ACC112 (cell line): Measurements from ENCODE around the gene GIPC3.

ENCODE experiments used
- H2AFZ ChIP-seq: fragments of 200-600 bp; sonication (generic); one replicate; pipeline ENCODE4 v1.6.0; 2017; ENCODE audit warnings: antibody characterized with exemption, low read length; ENCODE audit not compliant: unreplicated experiment
- H3K27ac ChIP-seq: fragments of 200-600 bp; sonication (generic); 2 replicates; pipeline ENCODE4 v1.5.1; 2014; ENCODE audit warnings: low read depth, mild to moderate bottlenecking, antibody characterized with exemption, low read length, moderate library complexity
- H3K27me3 ChIP-seq: fragments of 200-600 bp; sonication (generic); 2 replicates; pipeline ENCODE4 v1.6.1; 2014; ENCODE audit warnings: mild to moderate bottlenecking, antibody characterized with exemption, low read length, moderate library complexity, mixed read lengths; ENCODE audit not compliant: insufficient read depth
- H3K36me3 ChIP-seq: fragments of 200-600 bp; sonication (generic); 2 replicates; pipeline ENCODE4 v1.6.1; 2016; ENCODE audit warnings: mild to moderate bottlenecking, antibody characterized with exemption, low read length, moderate library complexity, mixed read lengths; ENCODE audit not compliant: insufficient read depth
- H3K4me1 ChIP-seq: fragments of 200-600 bp; sonication (generic); one replicate; pipeline ENCODE4 v1.6.1; 2016; ENCODE audit warnings: low read length, mixed read lengths; ENCODE audit not compliant: insufficient read depth, unreplicated experiment, control insufficient read depth
- H3K4me3 ChIP-seq: fragments of 200-600 bp; sonication (generic); 2 replicates; pipeline ENCODE4 v1.5.1; 2014; ENCODE audit warnings: mild to moderate bottlenecking, low read depth, low read length
- H3K79me2 ChIP-seq: fragments of 200-600 bp; sonication (generic); one replicate; pipeline ENCODE4 v1.6.0; 2016; ENCODE audit warnings: low read length; ENCODE audit not compliant: control insufficient read depth, unreplicated experiment, insufficient read depth

The GIPC3 gene

DNA sequence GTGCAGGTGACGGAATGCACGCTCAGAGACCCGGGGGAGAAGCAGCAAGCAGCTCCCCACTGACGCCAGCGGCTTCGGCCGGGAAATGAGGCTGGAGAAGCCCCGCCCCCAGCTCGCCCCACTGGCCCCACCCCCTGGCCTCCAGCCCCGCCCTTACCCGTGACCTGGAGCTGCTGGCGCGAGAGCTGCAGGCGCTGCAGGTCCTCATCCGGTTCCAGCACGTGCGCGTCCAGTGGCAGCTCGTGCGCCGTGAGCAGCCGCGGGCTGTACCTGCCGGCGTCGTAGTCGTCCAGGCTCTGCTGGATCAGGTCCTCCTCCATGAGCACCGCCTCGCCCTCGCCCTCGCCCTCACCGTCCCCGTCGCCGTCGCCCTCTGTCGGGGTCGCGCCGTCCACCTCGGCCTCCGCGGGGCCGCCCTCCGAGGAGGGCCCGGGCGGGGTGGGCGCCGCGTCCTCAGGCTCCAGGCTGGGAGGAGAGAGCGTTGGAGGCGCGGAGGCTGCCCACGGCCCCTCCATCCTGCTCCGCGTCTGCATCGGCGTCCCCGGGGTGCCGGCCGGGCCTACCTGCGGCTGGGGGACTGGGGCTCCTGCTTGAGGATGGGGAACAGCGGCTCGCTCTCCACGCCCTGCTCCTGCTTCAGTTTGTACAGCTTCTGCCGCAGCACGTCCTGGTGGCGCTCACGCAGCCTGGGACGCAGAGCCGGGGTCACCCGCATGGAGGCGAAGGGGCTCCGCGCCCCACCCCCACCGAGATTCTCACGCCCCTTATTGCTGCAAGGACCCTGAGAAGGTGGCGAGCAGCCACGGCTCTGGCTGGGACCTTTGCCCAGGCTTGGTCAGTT lies 27.8 kb downstream of the GIPC3 start:
- Histone ChIP-seq H3K27ac (no peak overlapping the region), H3K4me1 (no peaks in the 10 kb centered on the region), H3K4me3 (no peak overlapping the region), H3K79me2 (no peaks in the 10 kb centered on the region), H2AFZ (no peak overlapping the region), H3K27me3 (no peaks in the 10 kb centered on the region), H3K36me3 (no peaks in the 10 kb centered on the region; the same call in 1 of the 2 replicates)

- no peaks in the 10 kb centered on the region; the same call in 1 of the 2 replicates for H3K36me3 ChIP-seq
Observed at GRCh38 chr19:3613818-3614661, 28.8 kb downstream of the GIPC3 start.

GRCh38 chr19:3614858-3615505 lies 29.7 kb downstream of the GIPC3 start:
- H3K27ac ChIP-seq = no peak overlapping the region
- H2AFZ ChIP-seq = no peak overlapping the region
- no peaks in the 10 kb centered on the region for H3K4me1 ChIP-seq
- no peaks in the 10 kb centered on the region for H3K27me3 ChIP-seq
- H3K36me3 ChIP-seq = no peaks in the 10 kb centered on the region; the same call in 1 of the 2 replicates
- H3K79me2 ChIP-seq = no peaks in the 10 kb centered on the region
- H3K4me3 ChIP-seq = no peak overlapping the region

More at GRCh38 chr19:3613818-3614661, 28.8 kb downstream of the GIPC3 start:
- H3K4me3 ChIP-seq = no peak overlapping the region
- no peak overlapping the region for H2AFZ ChIP-seq
- H3K79me2 ChIP-seq = no peaks in the 10 kb centered on the region
- no peaks in the 10 kb centered on the region for H3K4me1 ChIP-seq
- no peak overlapping the region for H3K27ac ChIP-seq
- no peaks in the 10 kb centered on the region for H3K27me3 ChIP-seq

DNA sequence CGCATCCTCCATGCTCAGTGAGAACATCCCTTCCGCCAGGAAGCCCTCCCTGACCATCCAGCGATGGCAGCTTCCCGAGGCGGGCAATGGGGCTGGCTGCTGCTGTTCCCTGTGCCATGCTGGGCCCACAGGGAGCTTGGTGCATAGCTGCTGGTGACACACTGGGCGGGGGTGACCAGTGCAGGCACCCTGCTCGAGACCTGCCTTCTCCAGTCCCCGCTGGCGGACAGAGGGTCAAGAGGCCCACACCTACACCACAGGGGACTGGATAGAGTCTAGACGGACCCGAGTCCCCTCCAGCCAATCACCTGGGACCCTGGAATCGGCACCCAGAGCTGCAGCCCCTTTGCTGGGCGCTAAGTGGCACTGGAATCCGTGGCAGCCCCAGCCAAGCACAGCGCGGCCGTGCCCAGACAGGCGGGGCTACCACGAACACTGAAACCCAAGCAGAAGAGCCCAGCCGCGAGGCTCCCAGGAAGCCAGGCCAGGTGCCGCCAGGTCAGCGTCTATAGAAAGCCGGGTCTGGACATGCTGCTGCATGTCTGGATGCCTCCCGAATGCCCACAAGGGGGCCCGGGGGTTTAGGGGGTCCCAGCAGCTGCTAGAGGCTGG lies 30.4 kb downstream of the GIPC3 start:
- no peaks in the 10 kb centered on the region; the same call in 1 of the 2 replicates for H3K36me3 ChIP-seq
- no peak overlapping the region for H3K4me3 ChIP-seq
- no peak overlapping the region for H3K27ac ChIP-seq
- no peaks in the 10 kb centered on the region for H3K27me3 ChIP-seq
- H3K79me2 ChIP-seq = no peaks in the 10 kb centered on the region
- no peak overlapping the region for H2AFZ ChIP-seq
- no peaks in the 10 kb centered on the region for H3K4me1 ChIP-seq

- Histone ChIP-seq H3K79me2 (no peaks in the 10 kb centered on the region), H2AFZ (no peak overlapping the region), H3K4me1 (no peaks in the 10 kb centered on the region), H3K36me3 (no peaks in the 10 kb centered on the region), H3K27ac (no peak overlapping the region), H3K27me3 (no peaks in the 10 kb centered on the region), H3K4me3 (no peak overlapping the region)
Observed at GRCh38 chr19:3617463-3617862, 32.2 kb downstream of the GIPC3 start.

DNA sequence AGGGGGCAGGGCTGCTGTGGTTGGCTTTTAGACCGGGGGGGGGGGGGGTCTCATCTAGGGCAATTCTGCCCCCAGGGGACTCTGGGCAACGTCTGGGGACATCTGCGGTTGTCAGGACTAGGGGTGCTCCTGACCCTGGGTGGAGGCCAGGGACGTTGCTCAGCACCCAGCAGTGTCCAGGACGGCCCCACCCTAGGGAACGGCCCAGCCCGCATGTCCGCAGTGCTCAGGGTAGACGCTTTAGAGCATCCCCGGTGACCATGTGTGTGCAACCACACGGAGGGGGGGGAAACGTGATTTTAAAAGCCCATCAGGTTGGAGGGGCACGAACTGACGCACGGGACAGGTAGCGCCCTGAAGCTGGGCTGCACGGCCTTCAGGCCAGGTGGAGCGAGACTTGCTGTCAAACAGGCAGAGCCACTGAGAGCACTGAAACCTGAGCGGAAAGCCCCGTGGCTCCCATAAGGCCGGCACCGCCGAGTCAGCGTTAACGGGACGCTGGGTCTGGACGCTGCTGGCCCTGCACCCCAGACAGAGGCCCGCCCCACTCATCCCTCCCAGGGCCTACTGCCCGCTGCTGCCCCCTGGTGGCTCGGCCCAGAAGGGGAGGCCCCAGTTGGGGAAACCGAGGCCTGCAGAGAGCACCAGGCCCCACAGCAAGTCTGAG lies 33.0 kb downstream of the GIPC3 start:
- no peaks in the 10 kb centered on the region for H3K36me3 ChIP-seq
- no peaks in the 10 kb centered on the region for H3K4me1 ChIP-seq
- H2AFZ ChIP-seq = no peak overlapping the region
- H3K27ac ChIP-seq = no peak overlapping the region
- H3K4me3 ChIP-seq = no peak overlapping the region
- no peaks in the 10 kb centered on the region for H3K27me3 ChIP-seq
- no peaks in the 10 kb centered on the region for H3K79me2 ChIP-seq

DNA sequence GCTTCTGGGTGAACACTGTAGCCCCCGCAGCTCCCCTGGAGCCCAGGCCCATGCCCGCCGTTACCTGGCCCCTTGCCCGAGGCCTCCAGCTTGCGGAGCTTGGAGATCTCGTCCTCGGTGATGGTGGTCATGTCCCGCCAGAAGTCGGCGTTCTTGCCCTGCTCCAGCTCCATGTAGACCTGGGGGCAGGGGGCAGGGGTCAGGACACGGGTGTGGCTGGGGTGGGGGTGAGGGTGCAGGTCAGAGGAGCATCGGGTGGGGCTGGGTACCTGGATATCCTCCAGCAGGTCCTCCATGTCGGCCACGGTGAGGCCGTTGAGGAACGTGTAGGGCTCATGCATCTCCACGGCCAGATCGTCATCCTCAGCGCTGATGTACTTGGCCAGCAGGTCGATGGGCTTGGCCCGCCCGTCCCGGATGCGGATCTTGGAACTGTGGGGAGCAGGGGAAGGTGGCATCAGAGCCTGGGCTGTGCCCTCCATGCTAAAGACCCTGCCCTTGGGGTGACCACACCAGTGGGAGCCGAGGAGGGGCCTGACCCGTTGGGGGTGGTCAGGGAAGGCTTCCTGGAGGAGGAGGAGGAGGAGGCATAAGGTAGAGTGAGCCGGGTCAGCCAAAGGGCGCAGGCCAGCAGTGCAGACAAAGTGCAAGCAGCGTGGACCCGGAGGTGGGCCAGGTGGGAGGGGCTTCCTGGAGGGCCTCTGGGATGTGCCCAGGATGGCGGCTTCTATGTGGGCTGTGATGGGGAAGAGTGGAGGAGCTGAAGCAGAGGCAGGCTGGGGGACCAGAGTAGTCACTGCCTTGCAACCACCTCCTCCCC lies 33.7 kb downstream of the GIPC3 start:
- H2AFZ ChIP-seq = no peak overlapping the region
- H3K79me2 ChIP-seq = no peaks in the 10 kb centered on the region
- no peaks in the 10 kb centered on the region for H3K4me1 ChIP-seq
- no peaks in the 10 kb centered on the region for H3K27me3 ChIP-seq
- no peak overlapping the region for H3K4me3 ChIP-seq
- no peak overlapping the region for H3K27ac ChIP-seq
- no peaks in the 10 kb centered on the region for H3K36me3 ChIP-seq

DNA sequence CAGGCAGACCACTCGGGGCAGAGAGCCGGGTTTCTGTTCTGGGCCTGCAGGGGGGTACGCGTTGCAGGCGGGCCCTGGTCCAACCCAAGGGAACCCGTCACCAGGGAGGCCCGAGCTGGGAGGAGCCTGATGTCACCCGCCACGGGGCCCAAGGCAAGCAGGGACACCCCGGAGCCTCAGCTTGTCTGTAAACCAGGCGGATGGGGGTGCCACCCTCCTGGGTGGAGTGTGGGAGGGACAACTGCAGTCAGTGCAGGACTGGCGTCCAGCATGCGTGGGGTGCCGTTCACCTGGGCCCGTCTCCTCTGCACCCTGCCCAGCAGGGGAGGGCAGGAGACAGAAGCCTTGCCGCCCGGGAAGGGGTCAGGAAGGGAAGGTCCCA lies 34.3 kb downstream of the GIPC3 start:
- no peaks in the 10 kb centered on the region for H3K36me3 ChIP-seq
- H3K4me1 ChIP-seq = no peaks in the 10 kb centered on the region
- no peak overlapping the region for H2AFZ ChIP-seq
- H3K27ac ChIP-seq = no peak overlapping the region
- peaks cover 5% of the 10 kb centered on the region for H3K79me2 ChIP-seq
- H3K4me3 ChIP-seq = no peak overlapping the region
- H3K27me3 ChIP-seq = no peaks in the 10 kb centered on the region

DNA sequence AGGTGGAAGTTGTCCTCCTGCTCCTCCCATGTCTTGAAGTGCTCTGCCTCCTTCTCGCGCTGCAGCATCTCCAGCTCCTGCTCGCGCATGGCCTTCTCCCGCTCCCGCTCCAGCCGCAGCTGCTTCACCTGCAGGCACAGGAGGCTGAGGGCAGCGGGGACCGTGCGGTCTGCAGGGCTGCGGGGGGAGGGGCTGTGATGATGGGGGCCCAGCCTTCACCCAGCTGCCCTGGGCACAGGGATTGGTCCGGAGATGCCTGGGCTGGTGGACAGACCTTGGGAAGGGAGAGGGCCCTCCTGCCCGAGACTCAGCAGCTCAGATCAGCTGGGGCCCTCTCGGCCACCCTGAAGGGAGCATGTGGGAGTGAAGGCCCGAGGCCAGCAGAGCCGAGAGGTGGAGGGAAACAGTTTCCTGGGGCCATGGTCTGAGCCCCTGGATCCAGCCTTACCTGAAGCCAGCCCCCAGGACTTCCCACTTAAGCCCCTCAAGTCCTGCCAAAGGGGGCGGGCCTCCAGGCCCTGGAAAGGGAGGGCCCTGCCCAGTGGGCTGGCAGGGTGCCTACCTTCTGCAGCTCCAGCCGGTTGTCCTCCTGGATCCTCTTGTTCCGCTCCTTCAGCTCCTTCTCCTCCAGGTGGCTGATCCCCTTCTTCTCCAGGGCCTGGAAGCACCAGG lies 35.0 kb downstream of the GIPC3 start:
- Histone ChIP-seq H3K36me3 (no peaks in the 10 kb centered on the region), H3K27me3 (no peaks in the 10 kb centered on the region)

More for the DNA sequence above, 35.0 kb downstream of the GIPC3 start:
- no peak overlapping the region for H3K27ac ChIP-seq
- H3K4me3 ChIP-seq = no peak overlapping the region
- H3K4me1 ChIP-seq = peaks cover 4% of the 10 kb centered on the region
- peaks cover 11% of the 10 kb centered on the region for H3K79me2 ChIP-seq
- no peak overlapping the region for H2AFZ ChIP-seq
